ENCODE measurements around the gene WDFY1. TPM values are rescaled to one million over a fixed set of nuclear protein-coding genes. Genes with fewer than 3 reads are reported as not detected.

The WDFY1 gene
- total RNA-seq, 1 donor from 2014 or later, result 26.2 TPM

GRCh38 chr2:223989206-223989855 is 44.2 kb upstream of the WDFY1 start:
- Histone ChIP-seq H3K4me1 (no peaks in the 10 kb centered on the region), H3K36me3 (no peaks in the 10 kb centered on the region), H3K27ac (no peak overlapping the region), H3K4me3 (no peak overlapping the region), H3K27me3 (no peaks in the 10 kb centered on the region), H3K9me3 (no peaks in the 10 kb centered on the region)
- TF ChIP-seq CTCF (IDR thresholded peaks at IDR 0.05), result no peak
- no peak for DNase-seq (ENCODE audit: low spot score in 2 of 2)
- intact Hi-C loops (cut with DNase I), result no loop called here

- H3K27ac ChIP-seq, result no peak overlapping the region
- H3K4me3 ChIP-seq, result no peak overlapping the region
- TF ChIP-seq CTCF (IDR thresholded peaks at IDR 0.05), result no peak
- H3K9me3 ChIP-seq, result no peaks in the 10 kb centered on the region
- H3K36me3 ChIP-seq, result no peaks in the 10 kb centered on the region
- no peaks in the 10 kb centered on the region for H3K27me3 ChIP-seq
- no peaks in the 10 kb centered on the region for H3K4me1 ChIP-seq
- DNase-seq (ENCODE audit: low spot score in 2 of 2), result no peak
- intact Hi-C loops (cut with DNase I), result no loop called here
Observed at GRCh38 chr2:223981241-223981640, 36.1 kb upstream of the WDFY1 start.

- Histone ChIP-seq H3K4me3 (no peak overlapping the region), H3K27me3 (no peaks in the 10 kb centered on the region), H3K9me3 (no peaks in the 10 kb centered on the region), H3K27ac (no peak overlapping the region), H3K4me1 (no peaks in the 10 kb centered on the region), H3K36me3 (no peaks in the 10 kb centered on the region)
- intact Hi-C loops (cut with DNase I), result no loop called here
- DNase-seq (ENCODE audit: low spot score in 2 of 2), result no peak
- no peak for TF ChIP-seq CTCF (IDR thresholded peaks at IDR 0.05)
Observed at GRCh38 chr2:223980803-223981202, 35.7 kb upstream of the WDFY1 start.

GRCh38 chr2:223980397-223980735 is 35.2 kb upstream of the WDFY1 start:
- H3K4me3 ChIP-seq, result no peak overlapping the region
- H3K9me3 ChIP-seq, result no peaks in the 10 kb centered on the region
- intact Hi-C loops (cut with DNase I), result no loop called here
- no peaks in the 10 kb centered on the region for H3K27me3 ChIP-seq
- no peaks in the 10 kb centered on the region for H3K36me3 ChIP-seq
- TF ChIP-seq CTCF (IDR thresholded peaks at IDR 0.05), result no peak
- no peaks in the 10 kb centered on the region for H3K4me1 ChIP-seq
- H3K27ac ChIP-seq, result no peak overlapping the region
- no peak for DNase-seq (ENCODE audit: low spot score in 2 of 2)

GRCh38 chr2:223979730-223980396 is 34.7 kb upstream of the WDFY1 start:
- Histone ChIP-seq H3K4me1 (no peaks in the 10 kb centered on the region), H3K27ac (no peak overlapping the region), H3K27me3 (no peaks in the 10 kb centered on the region), H3K9me3 (no peaks in the 10 kb centered on the region), H3K36me3 (no peaks in the 10 kb centered on the region), H3K4me3 (no peak overlapping the region)
- intact Hi-C loops (cut with DNase I), result no loop called here
- no peak for TF ChIP-seq CTCF (IDR thresholded peaks at IDR 0.05)
- no peak for DNase-seq (ENCODE audit: low spot score in 2 of 2)

All from ascending aorta (tissue), 2 donors.